HepG2 (cell line): ENCODE results near the gene TOGARAM1. TPM values are rescaled to one million over a fixed set of nuclear protein-coding genes. Genes with fewer than 3 reads are reported as not detected.

Experiments
- ATAC-seq: fragments of 200-7000 bp; cut with Tn5 transposase; 3 replicates; pipeline ENCODE4 v1.9.1; 2020; ENCODE audit warnings: mild to moderate bottlenecking, moderate library complexity
- BruUV-seq: library from RNA; stranded (reverse); fragments of 400-500 nt; replicated peaks from 2 replicates; lab custom pipeline; 2021; lab: Mats Ljungman, UMichigan
- CTCF ChIA-PET: fragments of 300-600 bp; formaldehyde crosslinking; extraction: SDS; loops from one replicate; lab custom pipeline; 2021; ENCODE audit warnings: low total read pairs, inconsistent platforms, low intra/inter-chr PET ratio; lab: Yijun Ruan, JAX
- POLR2A ChIA-PET: fragments of 350-600 bp; sonication (Branson Sonifier 250); formaldehyde crosslinking; loops from one replicate; lab custom pipeline; 2020; ENCODE audit warnings: antibody characterized with exemption, inconsistent platforms; lab: Yijun Ruan, JAX
- DNase-seq: peaks from one replicate; pipeline ENCODE4 v3.0.0-alpha.2; 2015; ENCODE audit warnings: low spot score
- FAIRE-seq: peaks from 3 replicates; lab custom pipeline; 2011; peaks lifted over from hg19 to GRCh38; lab: Jason Lieb, UNC
- H2AFZ ChIP-seq: one replicate; pipeline ENCODE4 v1.6.1; 2011; ENCODE audit warnings: low read length, inconsistent platforms
- H3K27ac ChIP-seq: fragments of 300-600 bp; 3 replicates; pipeline ENCODE4 v1.8.0; 2011; ENCODE audit warnings: mixed run types, mild to moderate bottlenecking, mixed read lengths, low read length, inconsistent platforms; ENCODE audit not compliant: insufficient read depth; ENCODE audit errors: extremely low read length
- H3K27me3 ChIP-seq, 2 experiments: fragments of 200-600 bp in 1 of 2; 2 replicates in 1 of 2; 3 replicates in 1 of 2; pipeline versions ENCODE4 v1.6.0 to v1.8.0; 2011; ENCODE audit warnings: low read length in 2 of 2, mild to moderate bottlenecking in 2 of 2, moderate library complexity in 2 of 2, inconsistent platforms in 1 of 2; ENCODE audit not compliant: insufficient read depth in 2 of 2, control insufficient read depth in 1 of 2
- H3K36me3 ChIP-seq, 2 experiments: fragments of 200-600 bp in 1 of 2; replicated peaks in 1 of 2; 2 replicates in 1 of 2; 3 replicates in 1 of 2; pipeline versions ENCODE4 v1.5.1 to v1.8.0; 2011; ENCODE audit warnings: low read length in 2 of 2, inconsistent platforms in 1 of 2; ENCODE audit not compliant: insufficient read depth in 2 of 2, control insufficient read depth in 1 of 2
- H3K4me1 ChIP-seq: 2 replicates; pipeline ENCODE4 v1.5.1; 2012; ENCODE audit warnings: low read length, inconsistent platforms; ENCODE audit not compliant: insufficient read depth
- H3K4me2 ChIP-seq: 2 replicates; pipeline ENCODE4 v1.6.0; 2011; ENCODE audit warnings: low read depth, low read length, inconsistent platforms
- H3K4me3 ChIP-seq, 3 experiments: fragments of 200-600 bp in 1 of 3; sonication (generic), shearing (Covaris generic) in 1 of 3; replicated peaks in 1 of 3; 2 replicates each; pipeline ENCODE4 v1.5.1; 2011 to 2016; ENCODE audit warnings: low read length in 3 of 3, inconsistent platforms in 2 of 3, low read depth in 2 of 3, mild to moderate bottlenecking in 2 of 3, control low read depth in 1 of 3, mixed read lengths in 1 of 3; ENCODE audit not compliant: insufficient read depth in 1 of 3
- H3K79me2 ChIP-seq: one replicate; pipeline ENCODE4 v1.6.1; 2011; ENCODE audit warnings: low read length, inconsistent platforms; ENCODE audit not compliant: insufficient read depth
- H3K9ac ChIP-seq: 2 replicates; pipeline ENCODE4 v1.6.0; 2011; ENCODE audit warnings: mild to moderate bottlenecking, low read depth, low read length, inconsistent platforms; ENCODE audit not compliant: insufficient read depth
- H3K9me3 ChIP-seq: 2 replicates; pipeline ENCODE4 v1.5.1; 2012; ENCODE audit warnings: mild to moderate bottlenecking, low read length
- H4K20me1 ChIP-seq: 2 replicates; pipeline ENCODE4 v1.6.0; 2011; ENCODE audit warnings: inconsistent platforms, mild to moderate bottlenecking, low read length, moderate library complexity; ENCODE audit not compliant: insufficient read depth
- KAT7 ChIP-seq: IDR thresholded peaks from 2 replicates; pipeline ENCODE4 v1.6.1; 2018; ENCODE audit warnings: borderline replicate concordance, missing compliant biosample characterization
- KLF9 ChIP-seq: IDR thresholded peaks from 2 replicates; pipeline ENCODE4 v1.6.1; 2016; ENCODE audit warnings: low read depth
- MAFF ChIP-seq: IDR thresholded peaks from 2 replicates; pipeline ENCODE4 v1.6.1; 2011; ENCODE audit warnings: low read depth, low read length, improper control_type of control experiment
- MAFK ChIP-seq, 2 experiments: IDR thresholded peaks in 1 of 2; conservative IDR thresholded peaks in 1 of 2; 2 replicates each; pipeline ENCODE4 v1.6.1; 2011; ENCODE audit warnings: improper control_type of control experiment in 2 of 2, low read length in 2 of 2
- NCOR1 ChIP-seq: fragments of 200-600 bp; sonication (generic); IDR thresholded peaks from 2 replicates; pipeline ENCODE4 v1.7.0; 2017; ENCODE audit warnings: antibody characterized with exemption, low read length, borderline replicate concordance
- TAF1 ChIP-seq: sonication (generic); formaldehyde crosslinking; IDR thresholded peaks from 2 replicates; pipeline ENCODE4 v1.4.0; 2020; ENCODE audit warnings: missing genetic modification reagents
- ZFP36L2 ChIP-seq: sonication (generic); formaldehyde crosslinking; IDR thresholded peaks from 2 replicates; pipeline ENCODE4 v1.4.0; 2020; ENCODE audit warnings: missing genetic modification reagents
- ZNF121 ChIP-seq: sonication (generic); formaldehyde crosslinking; IDR thresholded peaks from 2 replicates; pipeline ENCODE4 v1.5.0; 2020; ENCODE audit warnings: mild to moderate bottlenecking, missing genetic modification reagents
- WGBS: methylation state at CpG from one replicate; pipeline ENCODE4 v1.1.6; 2017; ENCODE audit warnings: low lambda C conversion rate; 5-methylcytosine and 5-hydroxymethylcytosine counted together
- in situ Hi-C: cut with HindIII; loops from 2 replicates; pipeline ENCODE4 v1.10.0; 2017; ENCODE audit warnings: low pct_unique_long_range_greater_than_20kb; ENCODE audit not compliant: extremely low pct_ligation_motif_present
- intact Hi-C: fragments of 100-400 bp; cut with micrococcal nuclease; formaldehyde crosslinking; loops from one replicate; pipeline ENCODE4 v1.10.0; 2022; ENCODE audit not compliant: unreplicated experiment
- polyA plus RNA-seq, 8 experiments: library from polyadenylated mRNA; depleted of rRNA in 3 of 8; stranded (reverse) in 7 of 8; unstranded in 1 of 8; fragments of >200 nt; fragmentation: Illumina TruSeq in 4 of 8; extraction: Trizol in 4 of 8; gene quantifications; 2 replicates each; pipeline versions ENCODE4 v1.2.1 to v1.2.3, GENCODE V29; 2011 to 2016; ENCODE audit warnings: low read depth in 4 of 8, missing spikeins in 1 of 8, mixed read lengths in 1 of 8; ENCODE audit not compliant: insufficient read depth in 1 of 8
- total RNA-seq, 5 experiments: library from RNA; depleted of rRNA; stranded (reverse); fragments of >200 nt; fragmentation: Illumina TruSeq; extraction: Trizol; gene quantifications; 2 replicates each; pipeline ENCODE4 v1.2.3, GENCODE V29; 2016; ENCODE audit warnings: low read depth in 1 of 5
- TF ChIP-seq, protein P1 (sequence below): sonication (generic); formaldehyde crosslinking; IDR thresholded peaks from 2 replicates; pipeline ENCODE4 v1.5.0; 2020; ENCODE audit warnings: mild to moderate bottlenecking, missing genetic modification reagents
- TF ChIP-seq, protein P2 (sequence below): sonication (generic); formaldehyde crosslinking; IDR thresholded peaks from 2 replicates; pipeline ENCODE4 v1.4.0; 2020; ENCODE audit warnings: missing genetic modification reagents
- TF ChIP-seq, protein P3 (sequence below): sonication (generic); formaldehyde crosslinking; IDR thresholded peaks from 2 replicates; pipeline ENCODE4 v1.8.1; 2023; ENCODE audit warnings: mild to moderate bottlenecking, missing genetic modification reagents
- TF ChIP-seq, protein P4 (sequence below): sonication (generic); formaldehyde crosslinking; IDR thresholded peaks from 2 replicates; pipeline ENCODE4 v1.9.0; 2021; ENCODE audit warnings: missing genetic modification reagents, borderline replicate concordance

TOGARAM1 gene
- total and polyA plus RNA-seq, 2 of the 13 experiments (the other 11 are each of a cell fraction or from before 2014, with no cell fraction given) = 5.6 to 9.8 TPM

DNA sequence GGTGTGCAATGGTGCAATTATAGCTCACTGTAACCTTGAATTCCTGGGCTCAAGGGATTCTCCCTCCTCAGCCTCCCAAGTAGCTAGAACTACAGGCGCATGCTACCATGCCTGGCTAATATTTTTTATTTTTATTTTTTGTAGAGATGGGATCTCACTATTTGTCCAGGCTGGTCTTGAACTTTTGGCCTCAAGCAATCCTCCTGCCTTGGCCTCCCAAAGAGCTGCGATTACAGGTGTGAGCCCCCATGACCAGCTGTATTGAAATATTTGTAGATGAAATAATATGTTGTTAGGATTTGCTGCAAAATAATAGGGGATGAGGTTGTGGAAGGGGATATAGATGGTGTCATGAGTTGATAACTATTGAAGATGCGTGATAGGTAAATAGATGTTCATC lies 5.1 kb upstream of the TOGARAM1 start:
- no peaks in the 10 kb centered on the region; a peak in 1 of 5 replicates for H3K27me3 ChIP-seq
- H4K20me1 ChIP-seq = peaks cover 6% of the 10 kb centered on the region; the same call in 1 of the 2 replicates
- 99% methylated on average over 3 of the region's 3 CpGs for WGBS
- DNase-seq = no peak
- ChIA-PET POLR2A (no interaction called here), CTCF (no interaction called here)
- no peak overlapping the region for H3K9ac ChIP-seq
- H2AFZ ChIP-seq = no peak overlapping the region
- ATAC-seq = no peak
- H3K4me2 ChIP-seq = no peak overlapping the region
- in situ Hi-C loops = no loop called here
- peaks cover 1 to 3% of the 10 kb centered on the region in 2 experiments; a peak in 1 of 5 replicates for H3K36me3 ChIP-seq
- H3K79me2 ChIP-seq = peaks cover 68% of the 10 kb centered on the region
- no peak overlapping the region for H3K4me3 ChIP-seq
- TF ChIP-seq KLF9 (CRISPR knock-in tag) (no peak), ZNF121 (CRISPR knock-in tag) (0 out of 2 replicates have a peak, but pooled peaks have one; percentile 37)
- TF ChIP-seq, protein P1, sequence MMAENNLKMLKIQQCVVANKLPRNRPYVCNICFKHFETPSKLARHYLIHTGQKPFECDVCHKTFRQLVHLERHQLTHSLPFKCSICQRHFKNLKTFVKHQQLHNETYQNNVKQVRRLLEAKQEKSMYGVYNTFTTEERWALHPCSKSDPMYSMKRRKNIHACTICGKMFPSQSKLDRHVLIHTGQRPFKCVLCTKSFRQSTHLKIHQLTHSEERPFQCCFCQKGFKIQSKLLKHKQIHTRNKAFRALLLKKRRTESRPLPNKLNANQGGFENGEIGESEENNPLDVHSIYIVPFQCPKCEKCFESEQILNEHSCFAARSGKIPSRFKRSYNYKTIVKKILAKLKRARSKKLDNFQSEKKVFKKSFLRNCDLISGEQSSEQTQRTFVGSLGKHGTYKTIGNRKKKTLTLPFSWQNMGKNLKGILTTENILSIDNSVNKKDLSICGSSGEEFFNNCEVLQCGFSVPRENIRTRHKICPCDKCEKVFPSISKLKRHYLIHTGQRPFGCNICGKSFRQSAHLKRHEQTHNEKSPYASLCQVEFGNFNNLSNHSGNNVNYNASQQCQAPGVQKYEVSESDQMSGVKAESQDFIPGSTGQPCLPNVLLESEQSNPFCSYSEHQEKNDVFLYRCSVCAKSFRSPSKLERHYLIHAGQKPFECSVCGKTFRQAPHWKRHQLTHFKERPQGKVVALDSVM = peak; percentile 60; the same call in 1 of the 2 replicates
- TF ChIP-seq, all 625 proteins: peak for 2
- Histone ChIP-seq H3K27ac (no peak overlapping the region), H3K9me3 (no peaks in the 10 kb centered on the region), H3K4me1 (peaks cover 24% of the 10 kb centered on the region)
- BruUV-seq = no TSS peak
- intact Hi-C loops = no loop called here
- FAIRE-seq = no peak

DNA sequence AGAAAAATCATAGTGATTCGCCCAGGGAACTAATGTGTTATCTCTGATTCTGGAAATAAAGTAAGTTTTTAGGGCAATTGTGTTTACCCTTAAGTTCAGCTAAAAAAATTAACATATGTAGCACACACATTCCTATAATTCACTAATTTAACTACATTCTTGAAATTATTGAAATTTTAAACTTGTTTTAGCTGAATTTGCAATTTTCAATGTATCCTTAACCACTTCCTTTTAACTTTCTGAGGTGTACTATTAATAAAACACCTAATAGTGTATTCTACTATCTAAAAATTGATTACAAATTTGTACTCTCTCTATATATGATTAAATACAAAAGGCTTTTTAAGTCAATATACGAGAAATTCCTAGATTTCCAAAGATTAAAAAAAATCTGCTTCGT lies 2.5 kb upstream of the TOGARAM1 start:
- H4K20me1 ChIP-seq = peaks cover 13% of the 10 kb centered on the region
- H3K4me3 ChIP-seq = peak overlapping the region in 1 of 3 experiments; percentile 80; a peak in 2 of 6 replicates
- intact Hi-C loops = no loop called here
- H2AFZ ChIP-seq = no peak overlapping the region
- 86% methylated on average over 3 of the region's 3 CpGs for WGBS
- no peak overlapping the region for H3K9ac ChIP-seq
- H3K27ac ChIP-seq = no peak overlapping the region
- in situ Hi-C loops = no loop called here
- ChIA-PET POLR2A (interaction anchor here (4.5 kb wide), 1 partner anchor 176 kb away, joined by 42 read pairs; the partner anchor contains the start of genes FANCM and FKBP3), CTCF (no interaction called here)
- peak overlapping the region; percentile 73 for H3K4me2 ChIP-seq
- FAIRE-seq (no peak), ATAC-seq (no peak)
- no peaks in the 10 kb centered on the region for H3K9me3 ChIP-seq
- no peaks in the 10 kb centered on the region; a peak in 1 of 5 replicates for H3K27me3 ChIP-seq
- peaks cover 38% of the 10 kb centered on the region for H3K4me1 ChIP-seq
- H3K79me2 ChIP-seq = peaks cover 90% of the 10 kb centered on the region
- H3K36me3 ChIP-seq = no peaks in the 10 kb centered on the region
- no peak for TF ChIP-seq KAT7
- TF ChIP-seq MAFF = peak; percentile 72; the same call in 1 of the 2 replicates
- no peak for TF ChIP-seq TAF1 (CRISPR knock-in tag)
- no peak for TF ChIP-seq NCOR1
- TF ChIP-seq MAFK (conservative IDR thresholded peaks at IDR 0.05 in 1 of 2, IDR thresholded peaks at IDR 0.05 in 1 of 2; ENCODE audit: low read length in 2 of 2) = peak; percentile 58 to 77; a peak in 3 of 4 replicates
- no peak for TF ChIP-seq ZFP36L2 (CRISPR knock-in tag)
- TF ChIP-seq, protein P2, sequence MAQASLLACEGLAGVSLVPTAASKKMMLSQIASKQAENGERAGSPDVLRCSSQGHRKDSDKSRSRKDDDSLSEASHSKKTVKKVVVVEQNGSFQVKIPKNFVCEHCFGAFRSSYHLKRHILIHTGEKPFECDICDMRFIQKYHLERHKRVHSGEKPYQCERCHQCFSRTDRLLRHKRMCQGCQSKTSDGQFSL (CRISPR knock-in tag) = no peak
- TF ChIP-seq, protein P3, sequence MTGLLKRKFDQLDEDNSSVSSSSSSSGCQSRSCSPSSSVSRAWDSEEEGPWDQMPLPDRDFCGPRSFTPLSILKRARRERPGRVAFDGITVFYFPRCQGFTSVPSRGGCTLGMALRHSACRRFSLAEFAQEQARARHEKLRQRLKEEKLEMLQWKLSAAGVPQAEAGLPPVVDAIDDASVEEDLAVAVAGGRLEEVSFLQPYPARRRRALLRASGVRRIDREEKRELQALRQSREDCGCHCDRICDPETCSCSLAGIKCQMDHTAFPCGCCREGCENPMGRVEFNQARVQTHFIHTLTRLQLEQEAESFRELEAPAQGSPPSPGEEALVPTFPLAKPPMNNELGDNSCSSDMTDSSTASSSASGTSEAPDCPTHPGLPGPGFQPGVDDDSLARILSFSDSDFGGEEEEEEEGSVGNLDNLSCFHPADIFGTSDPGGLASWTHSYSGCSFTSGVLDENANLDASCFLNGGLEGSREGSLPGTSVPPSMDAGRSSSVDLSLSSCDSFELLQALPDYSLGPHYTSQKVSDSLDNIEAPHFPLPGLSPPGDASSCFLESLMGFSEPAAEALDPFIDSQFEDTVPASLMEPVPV = no peak
- TF ChIP-seq, protein P4, sequence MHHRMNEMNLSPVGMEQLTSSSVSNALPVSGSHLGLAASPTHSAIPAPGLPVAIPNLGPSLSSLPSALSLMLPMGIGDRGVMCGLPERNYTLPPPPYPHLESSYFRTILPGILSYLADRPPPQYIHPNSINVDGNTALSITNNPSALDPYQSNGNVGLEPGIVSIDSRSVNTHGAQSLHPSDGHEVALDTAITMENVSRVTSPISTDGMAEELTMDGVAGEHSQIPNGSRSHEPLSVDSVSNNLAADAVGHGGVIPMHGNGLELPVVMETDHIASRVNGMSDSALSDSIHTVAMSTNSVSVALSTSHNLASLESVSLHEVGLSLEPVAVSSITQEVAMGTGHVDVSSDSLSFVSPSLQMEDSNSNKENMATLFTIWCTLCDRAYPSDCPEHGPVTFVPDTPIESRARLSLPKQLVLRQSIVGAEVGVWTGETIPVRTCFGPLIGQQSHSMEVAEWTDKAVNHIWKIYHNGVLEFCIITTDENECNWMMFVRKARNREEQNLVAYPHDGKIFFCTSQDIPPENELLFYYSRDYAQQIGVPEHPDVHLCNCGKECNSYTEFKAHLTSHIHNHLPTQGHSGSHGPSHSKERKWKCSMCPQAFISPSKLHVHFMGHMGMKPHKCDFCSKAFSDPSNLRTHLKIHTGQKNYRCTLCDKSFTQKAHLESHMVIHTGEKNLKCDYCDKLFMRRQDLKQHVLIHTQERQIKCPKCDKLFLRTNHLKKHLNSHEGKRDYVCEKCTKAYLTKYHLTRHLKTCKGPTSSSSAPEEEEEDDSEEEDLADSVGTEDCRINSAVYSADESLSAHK = no peak
- TF ChIP-seq, all 625 proteins: peak for 2
- no TSS peak for BruUV-seq
- no peak for DNase-seq
